Measurements from ENCODE around the gene HORMAD1. TPM values are rescaled to one million over a fixed set of nuclear protein-coding genes. Genes with fewer than 3 reads are reported as not detected.

HORMAD1 gene
- total and polyA plus RNA-seq, 2 of the 13 experiments (the other 11 are each of a cell fraction or from before 2014, with no cell fraction given) = not detected

DNA sequence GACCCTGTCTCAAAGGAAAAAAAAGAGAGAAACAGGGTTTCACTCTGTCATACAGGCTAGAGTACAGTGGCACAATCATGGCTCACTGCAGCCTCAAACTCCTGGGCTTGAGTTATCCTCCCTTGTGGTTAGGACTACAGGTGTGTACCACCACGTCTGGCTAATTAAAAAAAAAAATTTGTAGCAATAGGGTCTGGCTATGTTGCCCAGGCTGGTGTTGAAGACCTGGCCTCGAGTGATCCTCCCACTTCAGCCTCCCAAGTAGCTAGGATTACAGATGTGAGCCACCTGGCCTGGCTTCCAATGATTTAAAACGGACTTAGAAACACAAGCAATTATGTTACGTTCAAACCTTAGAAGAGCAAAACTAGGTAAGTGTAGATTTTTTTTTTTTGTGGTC is 45.8 kb downstream of the HORMAD1 start:
- Histone ChIP-seq H2AFZ (ENCODE audit: low read length) (no peak overlapping the region), H3K9me3 (ENCODE audit: low read length) (no peaks in the 10 kb centered on the region), H3K36me3 (replicated peaks in 1 of 2; ENCODE audit: control insufficient read depth in 1 of 2, insufficient read depth in 2 of 2, low read length in 2 of 2) (0 out of 5 replicates have a peak, but pooled peaks cover 0 to 3% of the 10 kb centered on the region in 2 experiments), H3K27ac (ENCODE audit: extremely low read length, insufficient read depth, low read length) (no peak overlapping the region), H3K9ac (ENCODE audit: insufficient read depth, low read depth, low read length) (no peak overlapping the region), H3K4me3 (replicated peaks in 1 of 3; ENCODE audit: insufficient read depth in 1 of 3, low read depth in 2 of 3, low read length in 3 of 3) (no peak overlapping the region), H3K27me3 (ENCODE audit: control insufficient read depth in 1 of 2, insufficient read depth in 2 of 2, low read length in 2 of 2) (no peaks in the 10 kb centered on the region), H3K4me1 (ENCODE audit: insufficient read depth, low read length) (no peaks in the 10 kb centered on the region), H3K4me2 (ENCODE audit: low read depth, low read length) (no peak overlapping the region), H3K79me2 (ENCODE audit: insufficient read depth, low read length) (no peaks in the 10 kb centered on the region), H4K20me1 (ENCODE audit: insufficient read depth, low read length) (no peaks in the 10 kb centered on the region)
- TF ChIP-seq TGIF2 (CRISPR knock-in tag; IDR thresholded peaks at IDR 0.05) (no peak), DR1 (CRISPR knock-in tag; IDR thresholded peaks at IDR 0.05) (no peak), ZNF775 (CRISPR knock-in tag; IDR thresholded peaks at IDR 0.05; ENCODE audit: borderline replicate concordance) (no peak), AHR (CRISPR knock-in tag; IDR thresholded peaks at IDR 0.05) (no peak), ZNF101 (CRISPR knock-in tag; IDR thresholded peaks at IDR 0.05; ENCODE audit: borderline replicate concordance, low read depth) (no peak), ZNF652 (CRISPR knock-in tag; IDR thresholded peaks at IDR 0.05; ENCODE audit: borderline replicate concordance, low read depth) (no peak), TBL1XR1 (IDR thresholded peaks at IDR 0.05; ENCODE audit: borderline replicate concordance, low read length, partially characterized antibody) (no peak), NFE2L2 (IDR thresholded peaks at IDR 0.05; ENCODE audit: low read length) (no peak), ZNF230 (CRISPR knock-in tag; IDR thresholded peaks at IDR 0.05) (no peak), ZNF7 (CRISPR knock-in tag; IDR thresholded peaks at IDR 0.05) (no peak), ZNF256 (CRISPR knock-in tag; conservative IDR thresholded peaks at IDR 0.05) (no peak), ZNF367 (CRISPR knock-in tag; IDR thresholded peaks at IDR 0.05; ENCODE audit: borderline replicate concordance) (no peak), GABPB1 (CRISPR knock-in tag; IDR thresholded peaks at IDR 0.05) (no peak), ZNF296 (CRISPR knock-in tag; conservative IDR thresholded peaks at IDR 0.05) (no peak), ZNF484 (CRISPR knock-in tag; IDR thresholded peaks at IDR 0.05; ENCODE audit: borderline replicate concordance, low read depth) (no peak), ZNF746 (CRISPR knock-in tag; IDR thresholded peaks at IDR 0.05) (no peak)
- TF ChIP-seq, protein P1, sequence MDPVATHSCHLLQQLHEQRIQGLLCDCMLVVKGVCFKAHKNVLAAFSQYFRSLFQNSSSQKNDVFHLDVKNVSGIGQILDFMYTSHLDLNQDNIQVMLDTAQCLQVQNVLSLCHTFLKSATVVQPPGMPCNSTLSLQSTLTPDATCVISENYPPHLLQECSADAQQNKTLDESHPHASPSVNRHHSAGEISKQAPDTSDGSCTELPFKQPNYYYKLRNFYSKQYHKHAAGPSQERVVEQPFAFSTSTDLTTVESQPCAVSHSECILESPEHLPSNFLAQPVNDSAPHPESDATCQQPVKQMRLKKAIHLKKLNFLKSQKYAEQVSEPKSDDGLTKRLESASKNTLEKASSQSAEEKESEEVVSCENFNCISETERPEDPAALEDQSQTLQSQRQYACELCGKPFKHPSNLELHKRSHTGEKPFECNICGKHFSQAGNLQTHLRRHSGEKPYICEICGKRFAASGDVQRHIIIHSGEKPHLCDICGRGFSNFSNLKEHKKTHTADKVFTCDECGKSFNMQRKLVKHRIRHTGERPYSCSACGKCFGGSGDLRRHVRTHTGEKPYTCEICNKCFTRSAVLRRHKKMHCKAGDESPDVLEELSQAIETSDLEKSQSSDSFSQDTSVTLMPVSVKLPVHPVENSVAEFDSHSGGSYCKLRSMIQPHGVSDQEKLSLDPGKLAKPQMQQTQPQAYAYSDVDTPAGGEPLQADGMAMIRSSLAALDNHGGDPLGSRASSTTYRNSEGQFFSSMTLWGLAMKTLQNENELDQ (CRISPR knock-in tag; IDR thresholded peaks at IDR 0.05; ENCODE audit: borderline replicate concordance) = no peak
- TF ChIP-seq, protein P2, sequence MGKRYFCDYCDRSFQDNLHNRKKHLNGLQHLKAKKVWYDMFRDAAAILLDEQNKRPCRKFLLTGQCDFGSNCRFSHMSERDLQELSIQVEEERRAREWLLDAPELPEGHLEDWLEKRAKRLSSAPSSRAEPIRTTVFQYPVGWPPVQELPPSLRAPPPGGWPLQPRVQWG (CRISPR knock-in tag; IDR thresholded peaks at IDR 0.05; ENCODE audit: borderline replicate concordance, low read depth) = no peak
- TF ChIP-seq, protein P3, sequence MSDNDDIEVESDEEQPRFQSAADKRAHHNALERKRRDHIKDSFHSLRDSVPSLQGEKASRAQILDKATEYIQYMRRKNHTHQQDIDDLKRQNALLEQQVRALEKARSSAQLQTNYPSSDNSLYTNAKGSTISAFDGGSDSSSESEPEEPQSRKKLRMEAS (IDR thresholded peaks at IDR 0.05) = no peak
- TF ChIP-seq, protein P4, sequence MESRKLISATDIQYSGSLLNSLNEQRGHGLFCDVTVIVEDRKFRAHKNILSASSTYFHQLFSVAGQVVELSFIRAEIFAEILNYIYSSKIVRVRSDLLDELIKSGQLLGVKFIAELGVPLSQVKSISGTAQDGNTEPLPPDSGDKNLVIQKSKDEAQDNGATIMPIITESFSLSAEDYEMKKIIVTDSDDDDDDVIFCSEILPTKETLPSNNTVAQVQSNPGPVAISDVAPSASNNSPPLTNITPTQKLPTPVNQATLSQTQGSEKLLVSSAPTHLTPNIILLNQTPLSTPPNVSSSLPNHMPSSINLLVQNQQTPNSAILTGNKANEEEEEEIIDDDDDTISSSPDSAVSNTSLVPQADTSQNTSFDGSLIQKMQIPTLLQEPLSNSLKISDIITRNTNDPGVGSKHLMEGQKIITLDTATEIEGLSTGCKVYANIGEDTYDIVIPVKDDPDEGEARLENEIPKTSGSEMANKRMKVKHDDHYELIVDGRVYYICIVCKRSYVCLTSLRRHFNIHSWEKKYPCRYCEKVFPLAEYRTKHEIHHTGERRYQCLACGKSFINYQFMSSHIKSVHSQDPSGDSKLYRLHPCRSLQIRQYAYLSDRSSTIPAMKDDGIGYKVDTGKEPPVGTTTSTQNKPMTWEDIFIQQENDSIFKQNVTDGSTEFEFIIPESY (CRISPR knock-in tag; IDR thresholded peaks at IDR 0.05) = no peak
- FAIRE-seq (no peak), DNase-seq (ENCODE audit: low spot score) (no peak), ATAC-seq (no peak)
- in situ Hi-C loops (cut with HindIII; ENCODE audit: extremely low pct_ligation_motif_present, low pct_unique_long_range_greater_than_20kb) (no loop called here), intact Hi-C loops (cut with micrococcal nuclease; ENCODE audit: unreplicated experiment) (no loop called here)
- CTCF ChIA-PET (ENCODE audit: low intra/inter-chr PET ratio, low total read pairs) = no interaction called here
- WGBS (ENCODE audit: low lambda C conversion rate) = 94% methylated on average over 4 of the region's 4 CpGs
- BruUV-seq (replicated peaks) = no TSS peak
- POLR2A ChIA-PET = interaction anchor here (1.2 kb wide), 1 partner anchor 22 kb away, joined by 3 read pairs; the partner anchor contains the start of gene GOLPH3L

Data from HepG2 (cell line).